H9 (cell line): Measurements from ENCODE around the gene LONP2. TPM values are rescaled to one million over a fixed set of nuclear protein-coding genes. Genes with fewer than 3 reads are reported as not detected.

ENCODE experiments used
- DNase-seq: peaks from one replicate; pipeline ENCODE4 v3.0.0-alpha.2; 2017
- H2AFZ ChIP-seq: one replicate; pipeline ENCODE4 v1.6.1; 2013; ENCODE audit warnings: mild to moderate bottlenecking, low read length, control low read depth, moderate library complexity
- H2AK5ac ChIP-seq: 2 replicates; pipeline ENCODE4 v1.6.1; 2013; ENCODE audit warnings: low read length, control low read depth, mixed read lengths; ENCODE audit not compliant: insufficient read length
- H2BK120ac ChIP-seq: one replicate; pipeline ENCODE4 v1.6.1; 2013; ENCODE audit warnings: low read depth, mild to moderate bottlenecking, low read length, control low read depth, inconsistent platforms; ENCODE audit not compliant: poor library complexity, severe bottlenecking
- H2BK12ac ChIP-seq: 2 replicates; pipeline ENCODE4 v1.6.1; 2013; ENCODE audit warnings: low read length, control low read depth, mixed read lengths, low read depth; ENCODE audit not compliant: insufficient read length
- H2BK15ac ChIP-seq: 2 replicates; pipeline ENCODE4 v1.6.1; 2013; ENCODE audit warnings: low read depth, low read length, control low read depth
- H2BK20ac ChIP-seq: one replicate; pipeline ENCODE4 v1.6.1; 2013; ENCODE audit warnings: low read depth, mild to moderate bottlenecking, low read length, control low read depth, inconsistent platforms; ENCODE audit not compliant: poor library complexity, severe bottlenecking
- H2BK5ac ChIP-seq: 2 replicates; pipeline ENCODE4 v1.6.1; 2013; ENCODE audit warnings: low read length, control low read depth, mixed read lengths; ENCODE audit not compliant: insufficient read length
- H3K14ac ChIP-seq: 2 replicates; pipeline ENCODE4 v1.6.1; 2013; ENCODE audit warnings: low read length, control low read depth; ENCODE audit not compliant: insufficient read depth
- H3K18ac ChIP-seq: 2 replicates; pipeline ENCODE4 v1.6.1; 2013; ENCODE audit warnings: low read depth, mild to moderate bottlenecking, mixed read lengths, low read length, control low read depth; ENCODE audit not compliant: insufficient read length
- H3K23ac ChIP-seq: 2 replicates; pipeline ENCODE4 v1.6.1; 2013; ENCODE audit warnings: low read length, control low read depth, mixed read lengths, low read depth; ENCODE audit not compliant: insufficient read length
- H3K23me2 ChIP-seq: 2 replicates; pipeline ENCODE4 v1.6.1; 2013; ENCODE audit warnings: low read depth, mild to moderate bottlenecking, mixed read lengths, low read length, control low read depth; ENCODE audit not compliant: insufficient read length, poor library complexity, severe bottlenecking
- H3K27ac ChIP-seq: 2 replicates; pipeline ENCODE4 v1.5.1; 2013; ENCODE audit warnings: low read length, control low read depth, mixed read lengths, low read depth; ENCODE audit not compliant: insufficient read length
- H3K27me3 ChIP-seq: 2 replicates; pipeline ENCODE4 v1.6.1; 2013; ENCODE audit warnings: low read length, control low read depth, inconsistent platforms; ENCODE audit not compliant: insufficient read depth
- H3K4ac ChIP-seq: 2 replicates; pipeline ENCODE4 v1.6.1; 2013; ENCODE audit warnings: low read depth, mild to moderate bottlenecking, control low read depth, inconsistent platforms, low read length, moderate library complexity
- H3K4me1 ChIP-seq: 2 replicates; pipeline ENCODE4 v1.6.1; 2013; ENCODE audit warnings: low read length, control low read depth, inconsistent platforms; ENCODE audit not compliant: insufficient read depth
- H3K4me2 ChIP-seq: 2 replicates; pipeline ENCODE4 v1.6.1; 2013; ENCODE audit warnings: low read length, control low read depth, mixed read lengths; ENCODE audit not compliant: insufficient read length, insufficient read depth
- H3K56ac ChIP-seq: 2 replicates; pipeline ENCODE4 v1.6.1; 2013; ENCODE audit warnings: low read depth, mild to moderate bottlenecking, mixed read lengths, low read length, control low read depth; ENCODE audit not compliant: insufficient read length
- H3K79me1 ChIP-seq: 2 replicates; pipeline ENCODE4 v1.6.1; 2013; ENCODE audit warnings: low read depth, mild to moderate bottlenecking, moderate library complexity, low read length, control low read depth, inconsistent platforms; ENCODE audit not compliant: insufficient read depth, poor library complexity, severe bottlenecking
- H3K79me2 ChIP-seq: 2 replicates; pipeline ENCODE4 v1.6.1; 2013; ENCODE audit warnings: low read length, control low read depth, inconsistent platforms; ENCODE audit not compliant: insufficient read depth
- H3K9ac ChIP-seq: 2 replicates; pipeline ENCODE4 v1.6.1; 2013; ENCODE audit warnings: low read length, control low read depth, mixed read lengths; ENCODE audit not compliant: insufficient read length; ENCODE audit errors: extremely low read depth
- H3K9me3 ChIP-seq: one replicate; pipeline ENCODE4 v1.6.1; 2013; ENCODE audit warnings: low read depth, low read length, inconsistent platforms; ENCODE audit not compliant: control insufficient read depth
- H3T11ph ChIP-seq: one replicate; pipeline ENCODE4 v1.6.1; 2013; ENCODE audit warnings: mild to moderate bottlenecking, low read length, control low read depth, inconsistent platforms
- H4K20me1 ChIP-seq: one replicate; pipeline ENCODE4 v1.6.1; 2013; ENCODE audit not compliant: control insufficient read depth, insufficient read length, insufficient read depth
- H4K5ac ChIP-seq: 2 replicates; pipeline ENCODE4 v1.6.1; 2013; ENCODE audit warnings: low read depth, mild to moderate bottlenecking, mixed read lengths, low read length, control low read depth; ENCODE audit not compliant: insufficient read length
- H4K8ac ChIP-seq: replicated peaks from 2 replicates; pipeline ENCODE4 v1.6.1; 2013; ENCODE audit warnings: low read length, control low read depth, mixed read lengths, low read depth; ENCODE audit not compliant: insufficient read length
- H4K91ac ChIP-seq: 2 replicates; pipeline ENCODE4 v1.6.1; 2013; ENCODE audit warnings: low read depth, mild to moderate bottlenecking, moderate library complexity, mixed read lengths, low read length, control low read depth; ENCODE audit not compliant: insufficient read length
- H3K27ac Mint-ChIP-seq, 3 experiments: 2 replicates in 2 of 3; 3 replicates in 1 of 3; pipeline ENCODE4 v1.8.0; 2020 to 2021; ENCODE audit warnings: mixed read lengths in 3 of 3, mild to moderate bottlenecking in 1 of 3, moderate library complexity in 1 of 3
- H3K27me3 Mint-ChIP-seq: 2 replicates; pipeline ENCODE4 v1.8.0; 2021; ENCODE audit warnings: low read depth, mild to moderate bottlenecking, moderate library complexity, mixed read lengths
- H3K36me3 Mint-ChIP-seq, 3 experiments: 2 replicates in 2 of 3; 3 replicates in 1 of 3; pipeline ENCODE4 v1.8.0; 2020 to 2021; ENCODE audit warnings: low read depth in 3 of 3, mixed read lengths in 3 of 3; ENCODE audit not compliant: insufficient read depth in 1 of 3
- H3K4me1 Mint-ChIP-seq, 2 experiments: 2 replicates each; pipeline ENCODE4 v1.8.0; 2020; ENCODE audit warnings: mixed read lengths in 2 of 2
- H3K4me3 Mint-ChIP-seq, 2 experiments: 2 replicates in 1 of 2; 3 replicates in 1 of 2; pipeline ENCODE4 v1.8.0; 2020 to 2021; ENCODE audit warnings: mild to moderate bottlenecking in 2 of 2, mixed read lengths in 2 of 2, moderate library complexity in 1 of 2
- H3K9me3 Mint-ChIP-seq, 2 experiments: 2 replicates in 1 of 2; 3 replicates in 1 of 2; pipeline ENCODE4 v1.8.0; 2020; ENCODE audit warnings: mild to moderate bottlenecking in 2 of 2, mixed read lengths in 2 of 2, moderate library complexity in 1 of 2
- WGBS: extraction: QIAGEN DNeasy Blood & Tissue Kit; methylation state at CpG from one replicate; pipeline ENCODE4 v1.1.7; 2013; ENCODE audit warnings: missing lambda C conversion rate, low lambda C conversion rate, mixed read lengths; ENCODE audit not compliant: insufficient read length; ENCODE audit errors: extremely low coverage; 5-methylcytosine and 5-hydroxymethylcytosine counted together
- total RNA-seq: library from RNA; stranded (reverse); gene quantifications from 2 replicates; pipeline ENCODE4 v1.2.1, GENCODE V29; 2021
- TF ChIP-seq, protein P1 (sequence below): fragments of 200-600 bp; sonication (generic); conservative IDR thresholded peaks from 3 replicates; pipeline ENCODE4 v1.8.0; 2021; ENCODE audit warnings: antibody characterized with exemption, mild to moderate bottlenecking

The LONP2 gene
- total RNA-seq, 1 experiment from 2014 or later: 27.8 TPM

DNA sequence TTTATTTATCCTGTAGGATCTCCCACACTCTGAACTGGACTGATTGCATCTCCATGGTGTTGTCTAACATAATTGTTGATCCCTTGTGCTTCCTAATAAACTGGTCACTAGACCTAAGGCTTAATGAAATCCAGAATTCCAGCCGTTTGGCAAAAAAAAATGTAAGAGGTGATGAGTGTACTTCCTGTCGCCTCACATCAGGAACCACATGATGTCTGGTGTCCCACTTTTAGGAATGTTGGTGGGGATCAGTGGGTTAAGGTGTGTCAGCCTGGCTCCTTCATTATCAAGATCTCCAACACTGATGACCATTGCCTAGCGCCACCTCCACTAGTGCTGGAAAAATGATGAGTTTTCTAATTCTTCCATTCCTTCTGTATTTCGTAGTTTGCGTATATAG, 18.6 kb upstream of the LONP2 start:
- WGBS: no CpG with 5 or more reads among the region's 5 CpGs
- Mint-ChIP-seq H3K9me3 (no peaks in the 10 kb centered on the region), H3K27me3 (no peaks in the 10 kb centered on the region; the same call in 1 of the 2 replicates), H3K27ac (no peak overlapping the region), H3K4me3 (no peak overlapping the region), H3K4me1 (no peaks in the 10 kb centered on the region), H3K36me3 (no peaks in the 10 kb centered on the region)
- Histone ChIP-seq H3K4ac (no peak overlapping the region), H3K79me1 (no peaks in the 10 kb centered on the region), H2AK5ac (no peak overlapping the region), H3K23ac (no peak overlapping the region), H3K23me2 (no peaks in the 10 kb centered on the region), H4K91ac (no peak overlapping the region), H3K4me2 (no peak overlapping the region), H4K8ac (no peak overlapping the region), H2BK15ac (no peak overlapping the region), H3K9me3 (no peaks in the 10 kb centered on the region), H2AFZ (no peak overlapping the region), H3K27ac (no peak overlapping the region), H3K79me2 (no peaks in the 10 kb centered on the region), H3K27me3 (no peaks in the 10 kb centered on the region), H2BK20ac (no peak overlapping the region), H3K9ac (no peak overlapping the region), H4K20me1 (no peaks in the 10 kb centered on the region), H2BK120ac (no peak overlapping the region), H4K5ac (no peak overlapping the region), H3T11ph (no peak overlapping the region), H2BK5ac (no peak overlapping the region), H3K14ac (no peak overlapping the region), H3K56ac (no peak overlapping the region), H3K18ac (no peak overlapping the region), H2BK12ac (no peak overlapping the region), H3K4me1 (no peaks in the 10 kb centered on the region)
- TF ChIP-seq, protein P1, sequence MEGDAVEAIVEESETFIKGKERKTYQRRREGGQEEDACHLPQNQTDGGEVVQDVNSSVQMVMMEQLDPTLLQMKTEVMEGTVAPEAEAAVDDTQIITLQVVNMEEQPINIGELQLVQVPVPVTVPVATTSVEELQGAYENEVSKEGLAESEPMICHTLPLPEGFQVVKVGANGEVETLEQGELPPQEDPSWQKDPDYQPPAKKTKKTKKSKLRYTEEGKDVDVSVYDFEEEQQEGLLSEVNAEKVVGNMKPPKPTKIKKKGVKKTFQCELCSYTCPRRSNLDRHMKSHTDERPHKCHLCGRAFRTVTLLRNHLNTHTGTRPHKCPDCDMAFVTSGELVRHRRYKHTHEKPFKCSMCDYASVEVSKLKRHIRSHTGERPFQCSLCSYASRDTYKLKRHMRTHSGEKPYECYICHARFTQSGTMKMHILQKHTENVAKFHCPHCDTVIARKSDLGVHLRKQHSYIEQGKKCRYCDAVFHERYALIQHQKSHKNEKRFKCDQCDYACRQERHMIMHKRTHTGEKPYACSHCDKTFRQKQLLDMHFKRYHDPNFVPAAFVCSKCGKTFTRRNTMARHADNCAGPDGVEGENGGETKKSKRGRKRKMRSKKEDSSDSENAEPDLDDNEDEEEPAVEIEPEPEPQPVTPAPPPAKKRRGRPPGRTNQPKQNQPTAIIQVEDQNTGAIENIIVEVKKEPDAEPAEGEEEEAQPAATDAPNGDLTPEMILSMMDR: no peak
- DNase-seq: no peak
